ENCODE data around the gene FABP3. TPM values are rescaled to one million over a fixed set of nuclear protein-coding genes. Genes with fewer than 3 reads are reported as not detected.
A peak's percentile ranks its signal among the peaks of the same experiment; 100 is the strongest.

The FABP3 gene
- total RNA-seq (2014; rRNA removed; shearing (Covaris generic)) (19.3 and 27.9 TPM in 2 replicates), polyA plus RNA-seq (2016; fragmentation: Nextera tagmentation; extraction: Ambion mirVana) (50.0 and 50.2 TPM in 2 replicates)
- long read RNA-seq, transcript FABP3-201 (4 exons, 725 nt) = major isoform, 5 of 5 reads
- long read RNA-seq, partial matches to known transcripts = 0 of 5 reads
- long read RNA-seq, other reads (novel, unspliced or antisense) = 0 of 5 reads

- H2AFZ ChIP-seq = peak within 1 kb of the TSS; percentile 96
- no peaks in the 10 kb centered on the region for H3K79me2 ChIP-seq (replicated peaks; ENCODE audit: insufficient read depth)
- ATAC-seq = peak; percentile 78
- Mint-ChIP-seq H3K36me3 (ENCODE audit: low read depth) (no peaks in the 10 kb centered on the region; the same call in 2 of the 3 replicates), H3K27me3 (ENCODE audit: insufficient read depth, low read depth, poor library complexity) (peaks cover 10% of the 10 kb centered on the region), H3K27ac (peak within 1 kb of the TSS; percentile 94), H3K4me3 (peak within 1 kb of the TSS; percentile 78), H3K4me1 (peaks cover 43% of the 10 kb centered on the region), H3K9me3 (no peaks in the 10 kb centered on the region)
- peak within 1 kb of the TSS; percentile 97 for H3K27ac ChIP-seq (ENCODE audit: low read depth)
- H3K4me2 ChIP-seq = peak within 1 kb of the TSS; percentile 99
- H3K4me1 ChIP-seq (ENCODE audit: insufficient read depth) = peaks cover 35% of the 10 kb centered on the region
- no peaks in the 10 kb centered on the region for H3K9me2 ChIP-seq (ENCODE audit: insufficient read depth)
- H3K4me3 ChIP-seq = peak within 1 kb of the TSS; percentile 81
- no peaks in the 10 kb centered on the region for H4K20me1 ChIP-seq (replicated peaks; ENCODE audit: insufficient read depth)
- peaks cover 18% of the 10 kb centered on the region; the same call in 1 of the 2 replicates for H3F3A ChIP-seq (replicated peaks; ENCODE audit: low read depth)
- TF ChIP-seq STAT1 (IDR thresholded peaks at IDR 0.05; ENCODE audit: unreplicated experiment) (no peak), ETS1 (IDR thresholded peaks at IDR 0.05) (0 out of 2 replicates have a peak, but pooled peaks have one; percentile 53), EZH2 (IDR thresholded peaks at IDR 0.05; ENCODE audit: low read depth, unreplicated experiment) (no peak), POLR2AphosphoS5 (IDR thresholded peaks at IDR 0.05; ENCODE audit: low read depth) (peak; percentile 64)
- H3K36me3 ChIP-seq (ENCODE audit: insufficient read depth) = no peaks in the 10 kb centered on the region
- peak; percentile 97 for DNase-seq (ENCODE audit: low spot score)
- H3K27me3 ChIP-seq (ENCODE audit: insufficient read depth) = no peaks in the 10 kb centered on the region
Measured at GRCh38 chr1:31373056-31373896, at the start of gene FABP3. FABP3 (minus strand) TSS chr1:31373076; CDS start chr1:31373014, 62 bp downstream.

- Histone ChIP-seq H3F3A (replicated peaks; ENCODE audit: low read depth) (0 out of 2 replicates have a peak, but pooled peaks cover 9% of the 10 kb centered on the region), H3K27ac (ENCODE audit: low read depth) (peak overlapping the region; percentile 82; the same call in 1 of the 2 replicates), H3K27me3 (ENCODE audit: insufficient read depth) (no peaks in the 10 kb centered on the region), H3K79me2 (replicated peaks; ENCODE audit: insufficient read depth) (no peaks in the 10 kb centered on the region; the same call in 1 of the 2 replicates), H4K20me1 (replicated peaks; ENCODE audit: insufficient read depth) (peaks cover 5% of the 10 kb centered on the region), H3K4me2 (no peak overlapping the region), H3K36me3 (ENCODE audit: insufficient read depth) (no peaks in the 10 kb centered on the region), H2AFZ (no peak overlapping the region), H3K9me2 (ENCODE audit: insufficient read depth) (no peaks in the 10 kb centered on the region), H3K4me3 (no peak overlapping the region), H3K4me1 (ENCODE audit: insufficient read depth) (peaks cover 18% of the 10 kb centered on the region)
- peak; percentile 87 for ATAC-seq
- Mint-ChIP-seq H3K27ac (peak overlapping the region; percentile 78; the same call in 1 of the 2 replicates), H3K4me3 (no peak overlapping the region), H3K36me3 (ENCODE audit: low read depth) (peaks cover 4% of the 10 kb centered on the region; the same call in 1 of the 3 replicates), H3K9me3 (no peaks in the 10 kb centered on the region), H3K4me1 (peaks cover 20% of the 10 kb centered on the region), H3K27me3 (ENCODE audit: insufficient read depth, low read depth, poor library complexity) (peaks cover 7% of the 10 kb centered on the region)
- peak; percentile 81 for DNase-seq (ENCODE audit: low spot score)
- no peak for TF ChIP-seq ZNF114 (CRISPR knock-in tag; IDR thresholded peaks at IDR 0.05)
- no peak for TF ChIP-seq ETS1 (IDR thresholded peaks at IDR 0.05)
- TF ChIP-seq CTCF (conservative IDR thresholded peaks at IDR 0.05; ENCODE audit: low read depth in 2 of 2) = peak; percentile 73 to 74
- no peak for TF ChIP-seq ZNF462 (CRISPR knock-in tag; IDR thresholded peaks at IDR 0.05)
Measured at GRCh38 chr1:31421371-31422040, 48.6 kb upstream of the FABP3 start.
